B cell (primary cell): ENCODE measurements around the gene PP2D1. TPM values are rescaled to one million over a fixed set of nuclear protein-coding genes. Genes with fewer than 3 reads are reported as not detected.

Experiments
- ATAC-seq: fragments of 200-7000 bp; cut with Tn5 transposase; one replicate; pipeline ENCODE4 v1.10.0; 2021; ENCODE audit warnings: low read depth, mild to moderate bottlenecking, moderate number of reproducible peaks, moderate library complexity
- CTCF ChIA-PET: fragments of 350-600 bp; sonication (Branson Sonifier 250); formaldehyde crosslinking; loops from one replicate; lab custom pipeline; 2021; ENCODE audit warnings: antibody characterized with exemption, inconsistent platforms; lab: Charles Lee
- POLR2A ChIA-PET: fragments of 350-600 bp; sonication (Branson Sonifier 250); formaldehyde crosslinking; loops from one replicate; lab custom pipeline; 2021; ENCODE audit warnings: antibody characterized with exemption; lab: Charles Lee
- DNase-seq: peaks from one replicate; pipeline ENCODE4 v3.0.0; 2013
- H2AFZ ChIP-seq: 2 replicates; pipeline ENCODE4 v1.6.1; 2012; ENCODE audit warnings: mild to moderate bottlenecking, low read depth, low read length; ENCODE audit not compliant: insufficient read depth, poor library complexity, severe bottlenecking
- H3K27ac ChIP-seq, 2 donors: 1 replicate in 1 of 2; 2 replicates in 1 of 2; pipeline ENCODE4 v1.5.1; 2012 to 2013; ENCODE audit warnings: low read length in 2 of 2, mild to moderate bottlenecking in 2 of 2, moderate library complexity in 1 of 2
- H3K27me3 ChIP-seq, 4 experiments: fragments of 200-600 bp in 1 of 4; sonication (generic) in 1 of 4; replicated peaks in 1 of 4; 1 replicate in 2 of 4; 2 replicates in 2 of 4; pipeline versions ENCODE4 v1.6.1 to v1.7.0; 2013 to 2016; ENCODE audit warnings: low read length in 3 of 4, mild to moderate bottlenecking in 2 of 4, mixed read lengths in 1 of 4, moderate library complexity in 1 of 4; ENCODE audit not compliant: insufficient read depth in 4 of 4, control insufficient read depth in 3 of 4; ENCODE audit errors: control extremely low read depth in 1 of 4
- H3K36me3 ChIP-seq, 2 experiments: replicated peaks in 1 of 2; 1 replicate in 1 of 2; 2 replicates in 1 of 2; pipeline versions ENCODE4 v1.6.1 to v1.7.1; 2013; ENCODE audit warnings: low read length in 1 of 2; ENCODE audit not compliant: insufficient read depth in 2 of 2, control insufficient read depth in 1 of 2; ENCODE audit errors: control extremely low read depth in 1 of 2, extremely low read depth in 1 of 2
- H3K4me1 ChIP-seq, 2 donors: fragments of 200-600 bp in 1 of 2; sonication (generic) in 1 of 2; 1 replicate in 1 of 2; 2 replicates in 1 of 2; pipeline versions ENCODE4 v1.5.1 to v1.6.1; 2013 to 2017; ENCODE audit warnings: low read length in 2 of 2; ENCODE audit not compliant: control insufficient read depth in 2 of 2, insufficient read depth in 2 of 2
- H3K4me2 ChIP-seq: replicated peaks from 2 replicates; pipeline ENCODE3; 2012; ENCODE audit warnings: mild to moderate bottlenecking, low read depth, low read length; ENCODE audit not compliant: poor library complexity, severe bottlenecking
- H3K4me3 ChIP-seq, 5 experiments: fragments of 200-600 bp in 1 of 5; sonication (generic) in 1 of 5; 1 replicate in 3 of 5; 2 replicates in 2 of 5; pipeline versions ENCODE4 v1.5.1 to v1.7.0; 2011 to 2016; ENCODE audit warnings: low read length in 4 of 5, mild to moderate bottlenecking in 4 of 5, low read depth in 2 of 5, control low read depth in 1 of 5, moderate library complexity in 1 of 5; ENCODE audit not compliant: insufficient read depth in 1 of 5; ENCODE audit errors: control extremely low read depth in 1 of 5, extremely low read depth in 1 of 5
- H3K79me2 ChIP-seq: fragments of 200-600 bp; sonication (generic); one replicate; pipeline ENCODE4 v1.6.0; 2016; ENCODE audit warnings: low read length; ENCODE audit not compliant: control insufficient read depth, insufficient read depth
- H3K9ac ChIP-seq: fragments of 200-600 bp; sonication (generic); 2 replicates; pipeline ENCODE4 v1.6.1; 2017; ENCODE audit warnings: mild to moderate bottlenecking, low read length, moderate library complexity
- H3K9me3 ChIP-seq, 3 donors: one replicate each; pipeline versions ENCODE4 v1.6.1 to v1.7.1; 2013; ENCODE audit warnings: low read length in 2 of 3; ENCODE audit not compliant: control insufficient read depth in 2 of 3, insufficient read depth in 1 of 3; ENCODE audit errors: control extremely low read depth in 1 of 3
- H4K20me1 ChIP-seq: 2 replicates; pipeline ENCODE4 v1.6.0; 2012; ENCODE audit warnings: mild to moderate bottlenecking, low read length; ENCODE audit not compliant: insufficient read depth, control insufficient read depth, poor library complexity, severe bottlenecking
- H3K27ac Mint-ChIP-seq: one replicate; pipeline ENCODE4 v1.8.0; 2021; ENCODE audit warnings: mixed read lengths
- H3K27me3 Mint-ChIP-seq: one replicate; pipeline ENCODE4 v1.8.0; 2021; ENCODE audit warnings: mixed read lengths
- H3K4me1 Mint-ChIP-seq: one replicate; pipeline ENCODE4 v1.8.0; 2021; ENCODE audit warnings: mixed read lengths
- H3K4me3 Mint-ChIP-seq: one replicate; pipeline ENCODE4 v1.8.0; 2021; ENCODE audit warnings: mixed read lengths
- H3K9me3 Mint-ChIP-seq: one replicate; pipeline ENCODE4 v1.8.0; 2022; ENCODE audit warnings: mixed read lengths; ENCODE audit not compliant: insufficient read depth
- EZH2 ChIP-seq: IDR thresholded peaks from 2 replicates; pipeline ENCODE4 v1.6.1; 2012; ENCODE audit warnings: borderline replicate concordance, low read depth, mild to moderate bottlenecking, moderate library complexity, low read length; ENCODE audit not compliant: insufficient read depth, poor library complexity, severe bottlenecking
- WGBS: methylation state at CpG from one replicate; pipeline ENCODE4 v1.1.5; 2013; ENCODE audit warnings: missing lambda C conversion rate; ENCODE audit not compliant: insufficient coverage; 5-methylcytosine and 5-hydroxymethylcytosine counted together
- intact Hi-C: fragments of 100-400 bp; cut with micrococcal nuclease; formaldehyde crosslinking; loops from one replicate; pipeline ENCODE4 v1.10.0; 2022
- polyA plus RNA-seq: library from polyadenylated mRNA; depleted of rRNA; stranded (reverse); fragments of >200 nt; gene quantifications from 2 replicates; pipeline ENCODE4 v1.2.3, GENCODE V29; 2012
- total RNA-seq, 2 donors: library from RNA; stranded (reverse); fragments of 120-200 nt in 1 of 2; gene quantifications; 1 replicate in 1 of 2; 2 replicates in 1 of 2; pipeline versions ENCODE4 v1.2.3 to v1.2.4, GENCODE V29; 2013 to 2022
- TF ChIP-seq, protein P1 (sequence below): fragments of 200-600 bp; IDR thresholded peaks from one replicate; pipeline ENCODE4 v1.8.0; 2022; ENCODE audit warnings: antibody characterized with exemption, mild to moderate bottlenecking

PP2D1 gene
- total and polyA plus RNA-seq, 2 donors (not counting 1 experiment from before 2014, with no cell fraction given) = not detected

- H3K36me3 ChIP-seq = no peaks in the 10 kb centered on the region
- no peaks in the 10 kb centered on the region for H3K27me3 ChIP-seq
- no peak overlapping the region for H3K4me2 ChIP-seq
- peak overlapping the region in 1 of 2 donors; percentile 88 for H3K27ac ChIP-seq
- DNase-seq = no peak
- no peak for ATAC-seq
- H3K27me3 Mint-ChIP-seq = no peaks in the 10 kb centered on the region
- ChIA-PET CTCF (no interaction called here), POLR2A (interaction anchor here (0.7 to 1.3 kb wide), 2 partner anchors 10 to 711 kb away, joined by 3 to 5 read pairs; no protein-coding TSS in a partner anchor)
- intact Hi-C loops = no loop called here
- no peaks in the 10 kb centered on the region for H3K9me3 ChIP-seq
- peaks cover 55 to 58% of the 10 kb centered on the region in 2 donors for H3K4me1 ChIP-seq
- no peak overlapping the region for H3K9ac ChIP-seq
- peaks cover 15% of the 10 kb centered on the region for H4K20me1 ChIP-seq
- peaks cover 74% of the 10 kb centered on the region for H3K79me2 ChIP-seq
- peaks cover 56% of the 10 kb centered on the region for H3K4me1 Mint-ChIP-seq
- no peak overlapping the region for H3K4me3 ChIP-seq
- 89% methylated on average over 3 of the region's 4 CpGs for WGBS
- no peaks in the 10 kb centered on the region for H3K9me3 Mint-ChIP-seq
- TF ChIP-seq, protein P1, sequence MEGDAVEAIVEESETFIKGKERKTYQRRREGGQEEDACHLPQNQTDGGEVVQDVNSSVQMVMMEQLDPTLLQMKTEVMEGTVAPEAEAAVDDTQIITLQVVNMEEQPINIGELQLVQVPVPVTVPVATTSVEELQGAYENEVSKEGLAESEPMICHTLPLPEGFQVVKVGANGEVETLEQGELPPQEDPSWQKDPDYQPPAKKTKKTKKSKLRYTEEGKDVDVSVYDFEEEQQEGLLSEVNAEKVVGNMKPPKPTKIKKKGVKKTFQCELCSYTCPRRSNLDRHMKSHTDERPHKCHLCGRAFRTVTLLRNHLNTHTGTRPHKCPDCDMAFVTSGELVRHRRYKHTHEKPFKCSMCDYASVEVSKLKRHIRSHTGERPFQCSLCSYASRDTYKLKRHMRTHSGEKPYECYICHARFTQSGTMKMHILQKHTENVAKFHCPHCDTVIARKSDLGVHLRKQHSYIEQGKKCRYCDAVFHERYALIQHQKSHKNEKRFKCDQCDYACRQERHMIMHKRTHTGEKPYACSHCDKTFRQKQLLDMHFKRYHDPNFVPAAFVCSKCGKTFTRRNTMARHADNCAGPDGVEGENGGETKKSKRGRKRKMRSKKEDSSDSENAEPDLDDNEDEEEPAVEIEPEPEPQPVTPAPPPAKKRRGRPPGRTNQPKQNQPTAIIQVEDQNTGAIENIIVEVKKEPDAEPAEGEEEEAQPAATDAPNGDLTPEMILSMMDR = no peak
- no peak for TF ChIP-seq EZH2
- peak overlapping the region; percentile 5 for H3K4me3 Mint-ChIP-seq
- peak overlapping the region; percentile 75 for H3K27ac Mint-ChIP-seq
- no peak overlapping the region for H2AFZ ChIP-seq
Observed at GRCh38 chr3:20051123-20051806, 39.2 kb upstream of the PP2D1 start.
